GM13976 (cell line): ENCODE results near the gene NPIPA8.
"Not testable (repeated sequence)": the region's sequence is repeated elsewhere in the genome, so short reads cannot be mapped to it uniquely, and the experiment has no call there.

Experiments used
- DNase-seq: peaks from one replicate; pipeline ENCODE4 v3.0.0; 2012; ENCODE audit warnings: low spot score
- in situ Hi-C: fragments of 300-500 bp; cut with MboI; formaldehyde crosslinking; loops from one replicate; pipeline ENCODE4 v1.12.0; 2022; ENCODE audit warnings: low sequenced_read_pairs, mixed read lengths, inconsistent platforms; ENCODE audit not compliant: unreplicated experiment

Gene NPIPA8

GRCh38 chr16:18336636-18337035 lies at the start of gene NPIPA8:
Gene NPIPA8 (minus strand): TSS chr16:18336736. CDS start chr16:18332662, 4,074 bp downstream.
- in situ Hi-C loops, DNase-seq: not testable (repeated sequence)

GRCh38 chr16:18385285-18385684 lies 48.7 kb upstream of the NPIPA8 start:
- in situ Hi-C loops, DNase-seq: not testable (repeated sequence)

- DNase-seq, in situ Hi-C loops: not testable (repeated sequence)
These were observed 48.3 kb upstream of the NPIPA8 start for GRCh38 chr16:18384869-18385268.

GRCh38 chr16:18384098-18384636 lies 47.6 kb upstream of the NPIPA8 start:
- in situ Hi-C loops: not testable (repeated sequence)

GRCh38 chr16:18382696-18383095 lies 46.2 kb upstream of the NPIPA8 start:
- in situ Hi-C loops, DNase-seq: not testable (repeated sequence)

More at GRCh38 chr16:18384098-18384636, 47.6 kb upstream of the NPIPA8 start:
- DNase-seq: not testable (repeated sequence)

GRCh38 chr16:18347742-18348141 lies 11.2 kb upstream of the NPIPA8 start:
- DNase-seq, in situ Hi-C loops: not testable (repeated sequence)

- DNase-seq, in situ Hi-C loops: not testable (repeated sequence)
These were observed 10.5 kb upstream of the NPIPA8 start for GRCh38 chr16:18346993-18347392.

GRCh38 chr16:18344634-18345033 lies 8.1 kb upstream of the NPIPA8 start:
- DNase-seq, in situ Hi-C loops: not testable (repeated sequence)

- DNase-seq, in situ Hi-C loops: not testable (repeated sequence)
These were observed 5.5 kb upstream of the NPIPA8 start for GRCh38 chr16:18341986-18342385.

GRCh38 chr16:18341417-18341960 lies 5.0 kb upstream of the NPIPA8 start:
- in situ Hi-C loops, DNase-seq: not testable (repeated sequence)

- DNase-seq, in situ Hi-C loops: not testable (repeated sequence)
These were observed 2.7 kb upstream of the NPIPA8 start for GRCh38 chr16:18339210-18339609.

GRCh38 chr16:18311811-18312210 lies 24.7 kb downstream of the NPIPA8 start:
- in situ Hi-C loops, DNase-seq: not testable (repeated sequence)

- in situ Hi-C loops, DNase-seq: not testable (repeated sequence)
These were observed 27.4 kb downstream of the NPIPA8 start for GRCh38 chr16:18309159-18309558.

GRCh38 chr16:18307241-18307640 lies 29.3 kb downstream of the NPIPA8 start:
- DNase-seq, in situ Hi-C loops: not testable (repeated sequence)

GRCh38 chr16:18306066-18306465 lies 30.5 kb downstream of the NPIPA8 start:
- DNase-seq, in situ Hi-C loops: not testable (repeated sequence)

GRCh38 chr16:18303059-18303706 lies 33.4 kb downstream of the NPIPA8 start:
- DNase-seq, in situ Hi-C loops: not testable (repeated sequence)

- in situ Hi-C loops, DNase-seq: not testable (repeated sequence)
These were observed 38.8 kb downstream of the NPIPA8 start for GRCh38 chr16:18297714-18298113.

GRCh38 chr16:18296931-18297330 lies 39.6 kb downstream of the NPIPA8 start:
- in situ Hi-C loops: not testable (repeated sequence)

GRCh38 chr16:18294371-18294770 lies 42.2 kb downstream of the NPIPA8 start:
- in situ Hi-C loops, DNase-seq: not testable (repeated sequence)

More at GRCh38 chr16:18296931-18297330, 39.6 kb downstream of the NPIPA8 start:
- not testable (repeated sequence) for DNase-seq
